GM12878 (cell line): Measurements from ENCODE around the gene C17orf58.

Experiments used
- CTCF ChIP-seq, 3 experiments: IDR thresholded peaks in 2 of 3; conservative IDR thresholded peaks in 1 of 3; 2 replicates each; pipeline ENCODE4 v1.5.1; 2011; ENCODE audit warnings: low read depth in 3 of 3, low read length in 3 of 3, mild to moderate bottlenecking in 3 of 3, control low read depth in 2 of 3, moderate library complexity in 2 of 3, inconsistent platforms in 1 of 3, mixed read lengths in 1 of 3; ENCODE audit not compliant: control insufficient read depth in 2 of 3, insufficient read depth in 1 of 3; ENCODE audit errors: extremely low read depth in 1 of 3
- ETV6 ChIP-seq, 2 experiments: fragments of 450-650 bp in 1 of 2; IDR thresholded peaks in 1 of 2; conservative IDR thresholded peaks in 1 of 2; 2 replicates each; pipeline ENCODE4 v1.6.1; 2014; ENCODE audit warnings: antibody characterized with exemption in 1 of 2, borderline replicate concordance in 1 of 2, low read depth in 1 of 2, mild to moderate bottlenecking in 1 of 2, moderate library complexity in 1 of 2
- POLR2A ChIP-seq: IDR thresholded peaks from 2 replicates; pipeline ENCODE4 v1.6.1; 2011; ENCODE audit warnings: low read depth, mild to moderate bottlenecking, low read length
- USF2 ChIP-seq: IDR thresholded peaks from 2 replicates; pipeline ENCODE4 v1.6.1; 2011; ENCODE audit warnings: low read depth, low read length, improper control_type of control experiment, borderline replicate concordance
- ZNF207 ChIP-seq: fragments of 450-650 bp; IDR thresholded peaks from 2 replicates; pipeline ENCODE4 v1.6.1; 2014; ENCODE audit warnings: antibody characterized with exemption, mild to moderate bottlenecking, borderline replicate concordance

- no peak for TF ChIP-seq CTCF (IDR thresholded peaks at IDR 0.05 in 2 of 3, conservative IDR thresholded peaks at IDR 0.05 in 1 of 3; ENCODE audit: control insufficient read depth in 2 of 3, extremely low read depth in 1 of 3, insufficient read depth in 1 of 3, low read depth in 3 of 3, low read length in 3 of 3)
- no peak for TF ChIP-seq POLR2A
- TF ChIP-seq USF2, result no peak
- no peak for TF ChIP-seq ETV6 (conservative IDR thresholded peaks at IDR 0.05 in 1 of 2, IDR thresholded peaks at IDR 0.05 in 1 of 2; ENCODE audit: borderline replicate concordance in 1 of 2, low read depth in 1 of 2)
- TF ChIP-seq ZNF207, result no peak
Measured at GRCh38 chr17:68034452-68034776, 38.1 kb upstream of the C17orf58 start.
